ENCODE results near the gene TWIST2. TPM values are rescaled to one million over a fixed set of nuclear protein-coding genes. Genes with fewer than 3 reads are reported as not detected.

The TWIST2 gene
- total and polyA plus RNA-seq, 9 of the 15 experiments (the other 6 are each of a cell fraction or from before 2014, with no cell fraction given) = not detected

DNA sequence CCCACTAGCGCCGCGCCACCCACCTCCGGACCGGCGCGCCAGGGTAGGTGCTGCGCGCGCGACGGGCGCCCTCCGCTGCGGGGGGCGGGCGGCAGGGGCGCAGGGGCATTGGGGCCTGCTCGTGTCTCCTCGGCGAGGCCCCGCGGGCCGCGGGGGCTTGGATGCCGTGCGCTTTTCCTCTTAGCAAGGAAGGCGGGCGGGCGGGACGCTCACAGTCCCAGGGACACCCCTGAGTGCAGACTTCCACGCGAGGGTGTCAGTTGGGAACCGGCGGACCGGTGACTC, 748 bp downstream of the TWIST2 start:
- Histone ChIP-seq H3K4me2 (ENCODE audit: insufficient read depth, low read length) (no peak overlapping the region), H2AFZ (ENCODE audit: low read depth, low read length) (no peak overlapping the region), H3K4me1 (replicated peaks in 1 of 2; ENCODE audit: control insufficient read depth in 2 of 2, insufficient read depth in 2 of 2, low read length in 2 of 2) (no peaks in the 10 kb centered on the region; a peak in 1 of 5 replicates), H3K27ac (ENCODE audit: extremely low read depth, low read depth, low read length) (no peak overlapping the region), H3K9ac (ENCODE audit: insufficient read depth in 1 of 2, low read depth in 2 of 2, low read length in 2 of 2) (no peak overlapping the region), H3K9me3 (replicated peaks; ENCODE audit: control insufficient read depth, insufficient read depth, low read depth, low read length) (no peaks in the 10 kb centered on the region), H3K4me3 (no peak overlapping the region), H3K79me2 (ENCODE audit: control insufficient read depth, insufficient read depth, low read length) (no peaks in the 10 kb centered on the region), H3K36me3 (ENCODE audit: control insufficient read depth, insufficient read depth, low read length) (no peaks in the 10 kb centered on the region), H3K27me3 (ENCODE audit: control insufficient read depth in 2 of 2, insufficient read depth in 2 of 2, low read length in 2 of 2) (peaks cover 0 to 29% of the 10 kb centered on the region in 2 experiments; a peak in 2 of 5 replicates), H4K20me1 (replicated peaks; ENCODE audit: control insufficient read depth, insufficient read depth, low read length) (no peaks in the 10 kb centered on the region), H3K9me1 (ENCODE audit: control insufficient read depth, insufficient read depth, low read length) (no peaks in the 10 kb centered on the region)
- ChIA-PET POLR2A (no interaction called here), CTCF (ENCODE audit: low intra/inter-chr PET ratio) (no interaction called here)
- ATAC-seq (no peak), DNase-seq (ENCODE audit: extremely low read depth in 1 of 4, low spot score in 3 of 4) (no peak), FAIRE-seq (no peak)
- in situ Hi-C loops (cut with MboI) (no loop called here), intact Hi-C loops (cut with micrococcal nuclease) (no loop called here)
- no TSS peak for BruUV-seq (replicated peaks)
- no peak for TF ChIP-seq HDAC8 (tag; IDR thresholded peaks at IDR 0.05)
- TF ChIP-seq, protein P1, sequence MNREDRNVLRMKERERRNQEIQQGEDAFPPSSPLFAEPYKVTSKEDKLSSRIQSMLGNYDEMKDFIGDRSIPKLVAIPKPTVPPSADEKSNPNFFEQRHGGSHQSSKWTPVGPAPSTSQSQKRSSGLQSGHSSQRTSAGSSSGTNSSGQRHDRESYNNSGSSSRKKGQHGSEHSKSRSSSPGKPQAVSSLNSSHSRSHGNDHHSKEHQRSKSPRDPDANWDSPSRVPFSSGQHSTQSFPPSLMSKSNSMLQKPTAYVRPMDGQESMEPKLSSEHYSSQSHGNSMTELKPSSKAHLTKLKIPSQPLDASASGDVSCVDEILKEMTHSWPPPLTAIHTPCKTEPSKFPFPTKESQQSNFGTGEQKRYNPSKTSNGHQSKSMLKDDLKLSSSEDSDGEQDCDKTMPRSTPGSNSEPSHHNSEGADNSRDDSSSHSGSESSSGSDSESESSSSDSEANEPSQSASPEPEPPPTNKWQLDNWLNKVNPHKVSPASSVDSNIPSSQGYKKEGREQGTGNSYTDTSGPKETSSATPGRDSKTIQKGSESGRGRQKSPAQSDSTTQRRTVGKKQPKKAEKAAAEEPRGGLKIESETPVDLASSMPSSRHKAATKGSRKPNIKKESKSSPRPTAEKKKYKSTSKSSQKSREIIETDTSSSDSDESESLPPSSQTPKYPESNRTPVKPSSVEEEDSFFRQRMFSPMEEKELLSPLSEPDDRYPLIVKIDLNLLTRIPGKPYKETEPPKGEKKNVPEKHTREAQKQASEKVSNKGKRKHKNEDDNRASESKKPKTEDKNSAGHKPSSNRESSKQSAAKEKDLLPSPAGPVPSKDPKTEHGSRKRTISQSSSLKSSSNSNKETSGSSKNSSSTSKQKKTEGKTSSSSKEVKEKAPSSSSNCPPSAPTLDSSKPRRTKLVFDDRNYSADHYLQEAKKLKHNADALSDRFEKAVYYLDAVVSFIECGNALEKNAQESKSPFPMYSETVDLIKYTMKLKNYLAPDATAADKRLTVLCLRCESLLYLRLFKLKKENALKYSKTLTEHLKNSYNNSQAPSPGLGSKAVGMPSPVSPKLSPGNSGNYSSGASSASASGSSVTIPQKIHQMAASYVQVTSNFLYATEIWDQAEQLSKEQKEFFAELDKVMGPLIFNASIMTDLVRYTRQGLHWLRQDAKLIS (CRISPR knock-in tag; IDR thresholded peaks at IDR 0.05) = no peak
- WGBS (ENCODE audit: insufficient coverage, low coverage, missing lambda C conversion rate) = 41% methylated on average over 5 of the region's 36 CpGs

Measured in K562 (cell line).